Cardiac muscle cell (in vitro differentiated cells and primary cell): ENCODE measurements around the gene TST. TPM values are rescaled to one million over a fixed set of nuclear protein-coding genes. Genes with fewer than 3 reads are reported as not detected.

Source experiments
- DNase-seq, 2 donors: peaks; one replicate each; pipeline versions ENCODE4 v3.0.0 to v3.0.0-alpha.2; 2010 to 2017; ENCODE audit warnings: low read depth in 1 of 2, low spot score in 1 of 2
- H3K27ac ChIP-seq: fragments of 200-600 bp; sonication (generic); 2 replicates; pipeline ENCODE4 v1.5.1; 2016
- H3K27me3 ChIP-seq: fragments of 200-600 bp; sonication (generic); 2 replicates; pipeline ENCODE4 v1.6.0; 2016; ENCODE audit warnings: control low read depth
- H3K36me3 ChIP-seq: fragments of 200-600 bp; sonication (generic); 2 replicates; pipeline ENCODE4 v1.5.1; 2016; ENCODE audit warnings: control low read depth
- H3K4me1 ChIP-seq: fragments of 200-600 bp; sonication (generic); 2 replicates; pipeline ENCODE4 v1.8.1; 2017; ENCODE audit warnings: low read depth, mild to moderate bottlenecking, mixed run types
- H3K4me3 ChIP-seq: fragments of 200-600 bp; sonication (generic); 2 replicates; pipeline ENCODE4 v1.5.1; 2016; ENCODE audit warnings: mild to moderate bottlenecking
- H3K9me3 ChIP-seq: fragments of 200-600 bp; sonication (generic); 2 replicates; pipeline ENCODE4 v1.5.1; 2017; ENCODE audit warnings: low read depth, mild to moderate bottlenecking, control low read depth
- polyA plus RNA-seq: library from polyadenylated mRNA; unstranded; fragments of >200 nt; fragmentation: Nextera tagmentation; extraction: Ambion mirVana; gene quantifications from 2 replicates; pipeline ENCODE4 v1.2.1, GENCODE V29; 2016
- total RNA-seq: library from RNA; depleted of rRNA; stranded (reverse); fragments of >200 nt; gene quantifications from 2 replicates; pipeline ENCODE4 v1.2.3, GENCODE V29; 2016
- TF ChIP-seq, protein P1 (sequence below): IDR thresholded peaks from 2 replicates; pipeline ENCODE4 v1.5.1; 2012; ENCODE audit warnings: low read depth, mild to moderate bottlenecking, low read length

The TST gene
- total and polyA plus RNA-seq, 2 experiments from 2014 or later = 36.2 to 63.8 TPM

DNA sequence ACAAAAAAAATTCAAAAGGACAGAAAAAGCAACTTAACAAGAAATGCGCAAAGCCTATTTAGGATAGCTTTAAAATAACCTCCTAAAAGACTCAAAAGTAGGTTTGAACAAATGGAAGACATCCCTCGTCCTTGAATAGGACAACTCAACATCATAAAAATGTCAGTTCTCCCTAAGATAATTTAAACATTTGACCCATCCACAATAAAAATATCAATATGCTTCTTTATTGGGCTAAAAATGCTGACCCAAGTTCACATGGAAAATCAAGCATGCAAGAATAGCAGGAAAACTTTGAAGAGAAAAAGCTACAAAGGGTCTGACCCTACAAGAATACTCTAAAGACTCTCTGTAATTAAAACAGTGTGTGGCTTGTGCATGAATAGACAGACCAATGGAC, 20.2 kb upstream of the TST start:
- no peaks in the 10 kb centered on the region for H3K27me3 ChIP-seq
- TF ChIP-seq, protein P1, sequence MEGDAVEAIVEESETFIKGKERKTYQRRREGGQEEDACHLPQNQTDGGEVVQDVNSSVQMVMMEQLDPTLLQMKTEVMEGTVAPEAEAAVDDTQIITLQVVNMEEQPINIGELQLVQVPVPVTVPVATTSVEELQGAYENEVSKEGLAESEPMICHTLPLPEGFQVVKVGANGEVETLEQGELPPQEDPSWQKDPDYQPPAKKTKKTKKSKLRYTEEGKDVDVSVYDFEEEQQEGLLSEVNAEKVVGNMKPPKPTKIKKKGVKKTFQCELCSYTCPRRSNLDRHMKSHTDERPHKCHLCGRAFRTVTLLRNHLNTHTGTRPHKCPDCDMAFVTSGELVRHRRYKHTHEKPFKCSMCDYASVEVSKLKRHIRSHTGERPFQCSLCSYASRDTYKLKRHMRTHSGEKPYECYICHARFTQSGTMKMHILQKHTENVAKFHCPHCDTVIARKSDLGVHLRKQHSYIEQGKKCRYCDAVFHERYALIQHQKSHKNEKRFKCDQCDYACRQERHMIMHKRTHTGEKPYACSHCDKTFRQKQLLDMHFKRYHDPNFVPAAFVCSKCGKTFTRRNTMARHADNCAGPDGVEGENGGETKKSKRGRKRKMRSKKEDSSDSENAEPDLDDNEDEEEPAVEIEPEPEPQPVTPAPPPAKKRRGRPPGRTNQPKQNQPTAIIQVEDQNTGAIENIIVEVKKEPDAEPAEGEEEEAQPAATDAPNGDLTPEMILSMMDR = no peak
- DNase-seq = no peak

DNA sequence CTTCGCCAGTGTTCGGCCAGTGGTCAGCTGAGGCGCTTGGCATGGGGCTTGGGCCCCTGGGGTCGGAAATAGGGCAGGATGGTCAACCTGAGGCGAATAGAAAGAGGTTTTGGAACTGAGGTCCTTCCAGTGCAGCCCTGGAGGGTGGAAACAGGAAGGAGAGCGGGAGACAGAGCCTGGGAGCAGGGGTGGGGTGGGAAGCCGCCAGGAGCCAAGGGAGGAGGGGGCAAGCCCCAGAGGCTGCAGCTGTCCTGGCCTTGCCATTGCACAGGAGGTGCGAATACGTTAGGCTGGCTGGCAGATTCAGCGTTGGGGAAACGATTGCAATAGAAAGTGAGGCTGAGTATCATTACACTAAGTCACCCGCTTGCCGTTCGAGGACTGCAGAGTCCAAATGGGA, 18.4 kb upstream of the TST start:
- H3K4me1 ChIP-seq = no peaks in the 10 kb centered on the region
- no peaks in the 10 kb centered on the region for H3K9me3 ChIP-seq
- no peak overlapping the region for H3K4me3 ChIP-seq
- no peaks in the 10 kb centered on the region for H3K36me3 ChIP-seq
- TF ChIP-seq, protein P1 = no peak
- no peak for DNase-seq
- no peaks in the 10 kb centered on the region for H3K27me3 ChIP-seq
- H3K27ac ChIP-seq = no peak overlapping the region

More for the DNA sequence above, 20.2 kb upstream of the TST start:
- Histone ChIP-seq H3K27ac (no peak overlapping the region), H3K9me3 (no peaks in the 10 kb centered on the region), H3K4me1 (no peaks in the 10 kb centered on the region), H3K36me3 (no peaks in the 10 kb centered on the region), H3K4me3 (no peak overlapping the region)

DNA sequence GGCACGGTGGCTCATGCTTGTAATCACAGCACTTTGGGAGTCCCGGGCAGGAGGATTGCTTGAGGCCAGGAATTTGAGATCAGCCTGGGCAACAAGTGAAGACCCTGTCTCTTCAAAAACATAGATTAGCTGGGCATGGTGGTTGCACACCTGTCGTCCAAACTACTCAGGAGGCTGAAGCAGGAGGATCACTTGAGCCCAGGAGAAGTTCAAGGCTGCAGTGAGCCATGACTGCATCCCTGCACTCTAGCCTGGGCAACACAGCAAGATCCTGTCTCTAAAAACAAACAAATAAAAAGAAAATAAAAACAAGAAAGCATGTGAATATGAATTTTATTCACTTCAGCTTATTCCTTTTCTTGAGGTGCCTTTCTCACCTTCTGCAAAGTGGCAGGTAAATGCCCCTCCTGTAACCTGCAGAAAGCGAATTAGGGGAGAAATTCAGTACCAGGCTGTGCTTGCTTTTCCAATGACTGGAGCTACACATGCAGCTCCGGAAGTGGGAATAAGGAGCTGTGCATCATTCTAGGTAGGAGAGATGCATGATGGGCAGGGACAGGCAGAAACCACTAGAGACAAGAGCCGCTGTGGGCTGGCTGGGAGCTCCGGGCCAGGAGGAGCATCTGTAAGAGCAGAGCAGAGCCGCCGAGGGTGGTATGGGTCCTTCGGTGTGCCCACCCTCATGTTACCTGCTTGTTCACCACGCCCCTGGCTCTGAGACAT, 17.6 kb upstream of the TST start:
- DNase-seq = no peak
- no peaks in the 10 kb centered on the region for H3K36me3 ChIP-seq
- no peak overlapping the region for H3K4me3 ChIP-seq
- H3K27me3 ChIP-seq = no peaks in the 10 kb centered on the region
- TF ChIP-seq, protein P1 = no peak
- no peak overlapping the region for H3K27ac ChIP-seq
- H3K4me1 ChIP-seq = no peaks in the 10 kb centered on the region
- no peaks in the 10 kb centered on the region for H3K9me3 ChIP-seq

DNA sequence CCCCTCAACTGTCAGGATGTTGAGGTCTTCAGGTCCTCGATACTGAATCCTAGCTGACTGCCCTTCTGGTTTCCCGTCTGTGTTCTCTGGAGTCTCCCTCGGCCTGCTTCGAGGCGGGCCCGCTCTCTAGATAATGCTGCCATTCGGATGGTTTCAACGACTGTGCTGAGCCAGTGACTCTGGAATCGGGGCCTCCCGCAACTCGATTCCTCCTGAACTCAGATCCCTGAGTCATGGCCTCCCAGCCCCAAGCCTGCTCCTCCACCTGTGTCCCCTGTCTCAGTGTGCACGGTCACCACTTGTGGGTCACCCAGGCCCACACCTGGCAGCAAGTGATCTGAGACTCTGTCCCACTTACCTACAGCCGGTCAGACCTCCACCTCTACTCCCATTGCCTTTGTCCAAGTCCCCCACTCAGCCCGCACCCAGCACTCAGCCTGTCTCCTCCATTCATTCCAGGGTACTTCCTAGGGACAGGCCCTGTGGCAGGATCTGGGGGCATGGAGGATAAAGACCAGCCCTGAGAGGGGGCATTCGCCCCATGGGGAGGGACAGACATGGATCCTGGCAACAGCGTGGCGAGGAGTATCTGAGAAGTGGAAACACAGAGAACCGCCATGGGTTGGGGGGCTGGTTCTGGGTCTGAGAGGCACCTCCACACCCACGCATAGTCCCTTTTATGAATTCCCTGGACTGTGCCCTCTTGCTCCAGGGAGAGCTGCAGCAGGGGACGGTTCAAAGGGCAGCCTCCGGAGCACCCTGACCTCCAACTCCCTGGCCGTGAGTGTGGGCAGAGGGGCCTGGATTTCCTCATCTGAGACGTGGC, 14.6 kb upstream of the TST start:
- no peak for DNase-seq
- Histone ChIP-seq H3K4me1 (no peaks in the 10 kb centered on the region), H3K9me3 (no peaks in the 10 kb centered on the region), H3K27me3 (no peaks in the 10 kb centered on the region), H3K27ac (no peak overlapping the region), H3K4me3 (no peak overlapping the region), H3K36me3 (peaks cover 4% of the 10 kb centered on the region)
- TF ChIP-seq, protein P1 = no peak

DNA sequence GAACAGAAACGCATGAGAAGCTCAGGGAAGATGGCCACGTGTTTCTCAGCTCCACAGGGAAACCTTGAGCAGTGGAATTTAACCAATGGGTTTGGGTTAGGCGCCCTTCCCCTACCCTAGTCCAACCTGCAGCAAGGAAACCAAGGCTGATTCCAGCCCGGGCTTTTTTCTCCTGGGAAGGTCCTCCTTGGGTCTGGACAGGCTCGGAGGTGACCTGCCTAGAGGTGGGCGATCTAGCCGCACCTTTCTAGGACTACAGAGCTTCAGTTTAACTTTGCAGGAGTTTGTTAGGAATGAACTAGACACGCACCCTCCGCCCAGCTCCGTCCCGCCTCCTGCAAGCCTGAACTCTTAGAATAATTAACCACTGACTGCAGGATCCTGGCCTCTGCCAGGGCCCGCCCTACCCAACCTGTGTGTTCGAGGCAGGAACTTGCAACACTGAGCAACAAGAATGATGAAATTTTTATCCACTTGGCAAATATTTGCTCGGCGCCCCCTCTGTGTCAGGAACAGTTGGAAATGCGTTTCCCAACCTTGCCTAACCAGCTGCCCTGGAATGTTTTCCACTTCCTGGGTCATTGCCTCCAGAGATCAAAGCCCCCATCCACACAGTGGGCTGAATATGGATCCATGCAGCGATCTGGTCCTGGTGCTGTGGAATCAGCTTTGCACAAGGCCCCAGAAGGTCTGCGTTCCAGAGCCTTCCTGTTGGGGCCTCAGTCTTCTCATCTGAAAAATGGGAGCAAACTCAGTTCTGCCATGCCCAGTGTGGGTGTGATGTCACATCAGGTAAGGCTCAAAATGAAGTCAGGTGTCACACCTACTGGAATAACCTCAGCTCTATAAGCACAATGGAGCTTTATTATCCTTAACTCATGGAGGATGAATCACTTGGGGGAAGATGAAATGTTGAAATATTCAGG, 13.6 kb upstream of the TST start:
- H3K9me3 ChIP-seq = no peaks in the 10 kb centered on the region
- peaks cover 4% of the 10 kb centered on the region for H3K36me3 ChIP-seq
- no peaks in the 10 kb centered on the region for H3K27me3 ChIP-seq
- TF ChIP-seq, protein P1 = no peak
- H3K4me3 ChIP-seq = no peak overlapping the region
- H3K27ac ChIP-seq = no peak overlapping the region
- peak in 1 of 2 donors; percentile 97 for DNase-seq
- H3K4me1 ChIP-seq = no peaks in the 10 kb centered on the region
